Forelimb muscle (tissue), 1 donor: Measurements from ENCODE around the gene CCDC74B. TPM values are rescaled to one million over a fixed set of nuclear protein-coding genes. Genes with fewer than 3 reads are reported as not detected.
"Not testable (repeated sequence)": the region's sequence is repeated elsewhere in the genome, so short reads cannot be mapped to it uniquely, and the experiment has no call there.

Experiments
- DNase-seq: peaks from one replicate; pipeline ENCODE4 v3.0.0-alpha.2; 2013; ENCODE audit warnings: low read depth
- polyA plus RNA-seq: library from polyadenylated mRNA; unstranded; fragments of 120-200 nt; gene quantifications from one replicate; pipeline ENCODE4 v1.2.1, GENCODE V29; 2013; ENCODE audit not compliant: insufficient read length

CCDC74B gene
- 1.1 TPM for polyA plus RNA-seq

DNA sequence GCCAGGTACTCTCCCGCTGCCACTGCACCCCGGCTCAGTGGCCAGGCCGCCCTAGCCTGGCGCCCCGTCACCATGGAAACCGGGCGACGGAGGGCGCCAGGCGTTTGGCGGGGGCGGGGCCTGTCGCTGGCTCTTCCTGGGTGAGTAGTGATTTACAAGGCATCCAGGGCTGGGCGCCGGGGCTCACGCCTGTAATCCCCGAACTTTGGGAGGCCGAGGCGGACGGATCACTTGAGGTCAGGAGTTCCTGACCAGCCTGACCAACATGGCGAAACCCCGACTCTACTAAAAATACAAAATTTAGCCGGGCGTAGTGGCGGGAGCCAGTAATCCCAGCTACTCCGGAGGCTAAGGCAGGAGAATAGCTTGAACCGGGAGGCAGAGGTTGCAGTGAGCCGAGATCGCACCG is at the start of gene CCDC74B:
TSS of gene CCDC74B (minus strand) at position 107 of the 409 bp plus-strand sequence. CDS start 116 bp downstream, outside the sequence.
- DNase-seq: not testable (repeated sequence)

DNA sequence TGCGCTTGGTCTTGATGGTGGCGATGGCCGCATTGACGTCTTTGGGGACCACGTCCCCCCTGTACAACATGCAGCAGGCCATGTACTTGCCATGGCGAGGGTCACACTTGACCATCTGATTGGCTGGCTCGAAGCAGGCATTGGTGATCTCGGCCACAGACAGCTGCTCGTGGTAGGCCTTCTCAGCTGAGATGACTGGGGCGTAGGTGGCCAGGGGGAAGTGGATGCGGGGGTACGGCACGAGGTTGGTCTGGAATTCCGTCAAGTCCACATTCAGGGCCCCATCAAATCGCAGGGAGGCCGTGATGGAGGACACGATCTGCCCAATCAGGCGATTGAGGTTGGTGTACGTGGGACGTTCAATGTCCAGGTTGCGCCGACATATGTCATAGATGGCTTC is 48.9 kb upstream of the CCDC74B start:
- not testable (repeated sequence) for DNase-seq

DNA sequence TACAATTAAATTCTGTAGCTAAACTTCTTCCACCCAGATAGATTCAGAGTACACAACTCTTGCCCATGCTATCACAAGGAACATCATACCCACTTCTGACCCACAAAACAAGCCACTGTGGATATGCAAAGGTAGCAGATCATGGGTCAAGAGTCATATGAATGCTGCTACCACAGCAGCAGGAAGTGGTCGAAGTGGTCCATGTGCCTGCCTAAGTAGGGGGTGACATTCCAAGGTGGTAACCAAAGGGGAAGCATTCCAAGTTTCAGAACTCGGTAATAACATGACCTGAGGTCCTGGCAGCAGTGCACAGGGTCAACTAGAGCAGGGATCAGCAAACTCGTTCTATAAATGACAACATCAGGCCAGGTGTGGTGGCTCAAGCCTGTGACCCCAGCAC is 47.5 kb upstream of the CCDC74B start:
- DNase-seq: not testable (repeated sequence)

DNA sequence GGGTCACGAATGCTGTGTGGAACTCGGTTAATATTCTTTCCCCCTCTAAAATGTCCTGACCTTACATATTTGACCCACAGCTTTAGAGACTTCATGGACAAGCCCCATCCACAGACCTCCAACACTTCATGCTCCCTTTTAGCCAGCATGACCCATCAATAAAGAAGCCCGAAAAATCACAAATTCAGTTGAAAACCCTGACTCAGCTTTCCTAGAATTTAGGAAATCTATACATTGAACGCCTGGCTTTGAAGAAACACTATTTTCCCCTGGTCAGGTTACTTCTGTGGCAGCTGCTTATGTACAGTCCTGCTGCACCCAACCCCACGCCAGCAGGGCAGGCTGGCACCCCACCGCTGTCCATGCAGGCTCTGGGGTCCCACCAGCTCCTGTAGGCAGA is 46.4 kb upstream of the CCDC74B start:
- DNase-seq: not testable (repeated sequence)

DNA sequence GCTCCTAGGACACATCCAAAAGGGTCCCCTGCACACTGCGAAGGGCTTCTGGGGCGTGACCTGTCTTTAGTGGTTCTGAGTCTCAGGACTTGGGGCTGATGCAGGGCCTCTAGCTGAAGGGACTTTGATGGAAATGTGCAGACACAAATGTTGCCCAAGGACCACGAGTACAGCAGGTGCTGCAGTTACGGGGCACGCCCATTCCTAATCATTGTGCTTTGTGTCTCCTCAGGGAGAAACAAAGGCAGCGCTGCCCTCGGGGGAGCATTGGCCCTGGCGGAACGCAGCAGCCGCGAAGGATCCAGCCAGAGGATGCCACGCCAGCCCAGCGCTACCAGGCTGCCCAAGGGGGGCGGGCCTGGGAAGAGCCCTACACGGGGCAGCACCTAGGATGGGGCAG is 45.3 kb upstream of the CCDC74B start:
- no peak for DNase-seq

DNA sequence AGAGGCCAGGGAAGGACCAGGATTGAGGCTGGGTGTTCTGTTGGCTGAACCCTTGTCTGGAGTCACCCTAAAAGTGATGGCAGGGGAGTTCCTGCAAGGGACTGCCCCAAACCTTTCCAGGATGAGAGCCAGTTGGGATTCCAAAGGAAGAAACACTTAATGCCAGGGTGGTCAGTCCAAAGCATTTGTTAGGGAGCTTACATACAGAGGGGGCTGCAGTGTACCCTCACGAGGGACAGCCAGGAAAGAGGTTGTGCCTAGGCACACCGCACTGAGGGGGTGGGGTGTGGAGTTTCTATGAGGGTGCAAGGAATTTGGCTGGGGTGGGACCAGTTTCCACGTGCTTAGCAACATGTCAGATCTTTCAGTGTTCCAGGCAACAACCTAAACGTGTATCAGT is 44.0 kb upstream of the CCDC74B start:
- DNase-seq: not testable (repeated sequence)

DNA sequence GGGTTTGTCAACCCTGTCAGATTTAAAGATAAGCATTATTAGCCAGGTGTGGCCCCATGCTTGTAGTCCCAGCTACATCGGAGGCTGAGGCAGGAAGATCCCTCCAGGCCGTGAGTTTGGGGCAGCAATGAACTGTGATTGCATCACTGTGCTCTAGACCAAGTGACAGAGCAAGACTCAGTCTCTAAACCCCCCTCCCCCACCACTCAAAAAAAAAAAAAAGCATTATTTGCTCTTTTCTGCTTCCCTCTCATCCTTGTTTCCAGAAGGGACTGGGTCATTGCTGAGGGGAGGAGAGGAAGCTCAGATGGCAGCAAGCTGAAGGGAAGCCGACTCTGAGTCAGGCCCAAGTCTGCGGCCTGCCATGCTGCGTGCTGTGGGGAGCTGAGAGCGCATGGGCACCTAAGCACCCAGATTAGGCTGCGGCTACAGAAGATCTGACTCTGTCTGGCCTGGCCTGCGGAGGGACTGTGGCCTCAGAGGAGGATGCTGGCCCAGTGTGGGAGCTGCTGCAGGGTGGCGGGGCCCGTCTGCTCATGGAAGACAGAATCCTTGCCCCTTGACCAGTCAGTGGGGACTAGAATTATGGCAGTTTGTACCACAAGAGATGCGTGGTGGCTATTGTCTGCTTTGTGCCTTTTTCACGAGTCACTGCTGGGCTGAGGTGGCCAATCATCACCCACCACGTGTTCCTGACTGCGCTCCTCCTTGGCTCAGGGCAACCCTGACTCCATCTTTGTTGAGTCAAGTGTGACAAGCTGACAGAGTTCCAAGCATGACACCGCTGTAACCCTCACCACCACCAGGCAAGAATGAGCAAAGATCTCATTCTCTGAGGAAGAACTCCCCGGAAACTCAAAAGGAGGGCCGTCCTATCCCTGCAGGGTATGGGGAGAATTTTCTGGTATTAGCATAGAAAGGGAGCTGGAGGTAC is 43.2 kb upstream of the CCDC74B start:
- not testable (repeated sequence) for DNase-seq

DNA sequence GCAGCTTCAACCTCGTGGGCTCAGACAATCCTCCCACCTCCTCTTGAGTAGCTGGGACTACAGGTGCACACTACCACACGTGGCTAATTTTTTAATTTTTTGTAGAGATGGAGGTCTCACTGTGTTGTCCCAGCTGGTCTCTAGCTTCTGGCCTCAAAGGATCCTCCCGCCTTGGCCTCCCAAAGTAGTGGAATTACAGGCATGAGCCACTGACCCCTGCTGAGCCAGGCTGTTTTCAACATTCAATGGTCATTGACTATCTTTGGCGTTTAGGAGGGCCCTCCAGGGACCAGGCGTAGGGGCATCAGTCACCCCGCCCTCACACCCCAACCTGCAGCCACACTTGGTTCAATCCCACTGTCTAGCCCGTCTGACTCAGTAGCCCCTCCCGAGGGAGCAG is 42.4 kb upstream of the CCDC74B start:
- no peak for DNase-seq

DNA sequence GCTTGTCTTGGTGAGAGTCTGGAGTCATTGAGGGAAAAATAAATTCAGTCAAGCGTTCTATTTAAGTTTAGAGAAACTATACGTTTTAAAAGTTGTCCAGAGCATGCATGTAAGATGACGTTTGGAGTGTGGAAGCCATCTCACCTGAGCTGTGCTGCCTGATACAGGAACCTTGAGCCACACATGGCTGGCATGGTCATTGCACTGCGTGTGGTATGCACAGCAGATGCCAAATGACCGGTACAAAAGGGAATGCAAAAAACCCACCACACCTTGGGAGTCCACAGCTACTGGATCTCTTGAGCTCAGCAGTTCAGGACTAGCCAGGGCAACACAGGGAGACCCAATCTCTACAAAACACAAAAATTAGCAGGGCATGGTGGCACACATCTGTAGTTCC is 41.5 kb upstream of the CCDC74B start:
- DNase-seq: no peak

DNA sequence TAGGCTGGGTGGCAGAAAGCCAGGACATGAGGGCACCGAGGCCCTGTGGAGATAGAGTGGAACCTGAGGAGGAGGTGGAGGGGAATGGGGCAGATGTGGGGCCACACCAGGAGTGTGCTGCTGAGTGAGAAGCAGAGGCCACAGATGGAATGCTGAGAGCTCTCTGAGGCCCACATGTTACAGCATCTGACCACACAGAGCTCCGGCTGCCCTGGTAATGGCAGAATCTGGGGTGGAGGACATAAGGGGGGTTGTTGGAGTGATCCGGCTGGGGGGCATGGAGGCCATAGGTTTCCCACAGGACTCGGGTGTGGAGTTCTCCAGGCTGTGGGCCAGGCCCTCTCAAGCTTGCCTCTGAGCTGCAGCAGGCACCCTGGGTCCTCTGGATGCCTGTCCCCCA is 41.0 kb upstream of the CCDC74B start:
- no peak for DNase-seq

DNA sequence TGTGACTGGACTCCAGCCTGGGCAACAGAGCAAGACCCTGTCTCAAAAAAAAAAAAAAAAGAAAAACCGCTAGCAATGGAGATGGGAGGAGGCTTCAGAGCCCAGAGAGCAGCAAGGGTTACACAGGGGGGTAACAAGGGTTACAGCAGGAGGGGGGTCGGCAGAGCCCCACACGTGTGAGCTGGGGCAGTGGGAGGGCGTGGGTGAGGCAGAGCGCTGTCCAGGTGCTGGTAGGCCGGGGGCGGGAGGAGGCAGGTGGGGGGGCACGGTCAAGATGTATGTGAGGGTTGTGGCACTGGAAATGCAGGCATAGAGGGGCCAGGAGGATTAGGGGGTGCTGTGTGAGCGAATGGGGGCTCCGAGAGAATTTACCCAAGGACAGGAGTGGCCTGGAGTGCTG is 40.5 kb upstream of the CCDC74B start:
- no peak for DNase-seq

DNA sequence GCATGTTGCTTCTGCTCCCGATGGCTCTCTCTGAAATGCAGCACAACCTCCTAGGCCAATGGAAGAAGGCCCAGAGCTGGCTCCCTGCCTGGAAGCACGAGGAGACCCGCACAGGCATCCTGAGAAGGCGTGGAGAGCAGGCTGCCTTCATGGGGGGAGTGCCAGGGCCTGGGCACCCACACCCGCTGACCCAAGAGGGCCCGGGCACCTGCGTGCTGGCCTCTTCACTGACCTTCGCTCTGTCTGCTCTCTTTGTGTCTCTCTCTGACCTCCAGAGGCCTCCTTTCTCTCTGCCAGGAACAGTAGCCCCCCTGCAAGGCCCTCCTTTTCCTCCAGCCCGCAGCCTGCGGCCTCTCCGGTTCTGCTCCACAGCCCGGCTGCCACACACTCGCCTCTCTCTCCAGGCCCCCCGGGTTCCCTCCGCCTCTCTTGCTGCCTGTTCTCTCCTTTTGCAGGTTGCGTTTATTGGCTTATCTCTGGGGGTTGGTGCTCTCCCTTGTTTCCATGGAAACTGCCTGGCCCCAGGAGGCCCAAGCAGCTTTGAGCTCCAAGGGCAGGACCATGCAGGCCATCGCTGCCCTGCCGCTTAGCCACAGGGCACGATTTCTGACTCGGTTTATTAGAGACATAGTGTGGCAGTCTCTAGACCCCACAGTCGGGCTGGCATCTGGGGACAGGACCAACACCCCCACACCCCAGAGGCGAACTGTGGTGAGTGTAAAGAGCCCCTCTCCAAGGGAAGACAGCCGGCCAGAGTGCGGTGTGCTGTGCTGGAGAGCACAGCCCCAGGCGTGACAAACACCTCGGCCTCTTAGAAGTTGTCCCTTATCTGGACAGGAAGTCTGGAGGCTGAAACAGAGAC is 38.8 kb upstream of the CCDC74B start:
- no peak for DNase-seq

DNA sequence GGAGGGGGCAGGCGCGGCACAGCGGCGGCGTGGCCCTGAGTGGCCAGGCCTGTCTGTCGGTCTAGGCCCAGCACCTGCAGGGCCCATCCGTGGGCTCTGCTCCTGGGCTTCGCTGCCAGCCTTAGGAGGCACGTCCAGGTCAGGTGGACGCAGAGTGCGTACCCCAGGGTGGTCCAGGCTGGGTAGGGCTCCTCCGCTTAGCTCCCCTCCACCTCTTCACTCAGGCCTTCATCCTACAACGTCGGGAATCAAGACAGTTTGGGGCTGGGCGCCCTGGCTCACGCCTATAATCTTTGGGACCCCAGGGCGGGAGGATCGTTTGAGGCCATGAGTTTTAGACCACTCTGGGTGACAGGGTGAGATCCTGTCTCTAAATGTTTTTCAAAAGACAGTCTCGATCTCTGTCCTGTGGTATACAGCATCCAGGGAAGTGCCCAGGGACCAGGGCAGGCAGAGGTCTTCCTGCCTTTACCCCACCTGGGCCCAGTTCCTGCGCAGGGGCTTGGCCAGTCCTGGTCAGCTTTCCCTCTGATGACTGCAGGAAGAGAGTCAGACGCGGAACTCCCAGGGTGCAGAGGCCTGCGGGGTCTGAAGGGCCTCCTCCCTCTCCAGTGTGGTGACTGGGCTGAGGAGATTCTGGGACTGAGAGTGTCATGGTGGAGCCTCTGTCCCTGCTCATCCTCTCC is 38.1 kb upstream of the CCDC74B start:
- DNase-seq: not testable (repeated sequence)

DNA sequence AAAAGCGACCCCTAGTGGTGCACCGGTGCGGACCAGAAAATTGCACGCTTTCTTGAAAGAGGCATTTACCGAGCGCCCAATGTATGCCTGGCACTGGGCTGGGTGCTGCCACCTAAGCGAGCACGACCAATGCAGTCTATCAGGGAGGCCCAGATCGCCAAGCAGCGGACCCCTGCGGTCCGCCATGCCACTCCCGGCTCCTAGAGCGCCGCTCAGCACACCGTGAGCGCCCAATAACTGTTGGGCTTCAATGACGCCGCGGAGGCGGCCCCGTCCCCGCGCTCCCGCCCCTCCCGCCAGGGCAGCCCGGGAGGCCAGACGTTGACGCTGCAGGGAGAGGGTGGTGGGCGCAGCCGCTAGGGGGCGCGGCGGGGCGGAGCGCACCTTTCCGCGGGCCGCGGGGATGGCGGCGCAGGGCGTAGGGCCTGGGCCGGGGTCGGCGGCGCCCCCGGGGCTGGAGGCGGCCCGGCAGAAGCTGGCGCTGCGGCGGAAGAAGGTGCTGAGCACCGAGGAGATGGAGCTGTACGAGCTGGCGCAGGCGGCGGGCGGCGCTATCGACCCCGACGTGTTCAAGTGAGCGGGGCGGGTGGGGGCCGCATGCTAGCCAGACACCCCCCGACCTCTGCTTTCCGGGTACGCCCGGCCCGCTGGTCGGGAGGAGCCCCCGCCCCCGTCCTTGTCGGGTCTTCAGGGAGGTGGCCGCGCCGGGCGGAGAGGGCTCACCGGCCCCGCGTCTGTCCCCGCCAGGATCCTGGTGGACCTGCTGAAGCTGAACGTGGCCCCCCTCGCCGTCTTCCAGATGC is 37.2 kb upstream of the CCDC74B start, which contains the start of gene MZT2B:
TSS of gene MZT2B (plus strand) at position 383 of the 803 bp plus-strand sequence. CDS start at position 404, 21 bp downstream.
- DNase-seq: peak; percentile 51

DNA sequence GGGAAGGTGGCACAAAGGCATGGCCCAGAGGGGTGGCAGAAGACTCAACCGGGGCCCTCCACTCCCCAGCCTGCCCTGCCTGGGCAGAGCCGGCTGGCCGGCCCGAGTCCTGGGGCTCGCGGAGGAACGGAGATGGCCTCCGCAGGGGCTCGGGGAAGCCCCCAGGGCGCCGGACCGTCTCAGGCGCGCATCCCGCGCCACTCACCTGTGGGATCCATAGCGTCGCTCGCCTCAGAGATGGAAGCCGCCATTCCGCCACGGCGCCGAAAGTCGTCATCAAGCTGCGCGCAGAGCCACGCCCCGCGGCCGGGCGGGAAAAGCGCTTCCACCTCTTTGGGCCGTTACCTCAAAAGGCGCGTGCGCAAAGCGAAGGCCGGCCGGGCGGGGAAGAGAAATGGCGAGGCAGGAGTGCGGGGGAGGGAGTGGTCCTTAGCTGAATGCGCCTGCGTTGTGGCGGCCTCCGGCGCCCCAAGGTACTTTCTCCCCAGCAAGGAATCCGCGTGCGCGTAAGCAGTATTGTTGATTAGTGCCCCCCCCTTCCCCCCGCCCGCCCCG is 36.5 kb upstream of the CCDC74B start, which contains the start of gene SMPD4:
TSS of gene SMPD4 (minus strand) at position 278 of the 555 bp plus-strand sequence. CDS start 5,010 bp downstream, outside the sequence.
- peak; percentile 90 for DNase-seq

DNA sequence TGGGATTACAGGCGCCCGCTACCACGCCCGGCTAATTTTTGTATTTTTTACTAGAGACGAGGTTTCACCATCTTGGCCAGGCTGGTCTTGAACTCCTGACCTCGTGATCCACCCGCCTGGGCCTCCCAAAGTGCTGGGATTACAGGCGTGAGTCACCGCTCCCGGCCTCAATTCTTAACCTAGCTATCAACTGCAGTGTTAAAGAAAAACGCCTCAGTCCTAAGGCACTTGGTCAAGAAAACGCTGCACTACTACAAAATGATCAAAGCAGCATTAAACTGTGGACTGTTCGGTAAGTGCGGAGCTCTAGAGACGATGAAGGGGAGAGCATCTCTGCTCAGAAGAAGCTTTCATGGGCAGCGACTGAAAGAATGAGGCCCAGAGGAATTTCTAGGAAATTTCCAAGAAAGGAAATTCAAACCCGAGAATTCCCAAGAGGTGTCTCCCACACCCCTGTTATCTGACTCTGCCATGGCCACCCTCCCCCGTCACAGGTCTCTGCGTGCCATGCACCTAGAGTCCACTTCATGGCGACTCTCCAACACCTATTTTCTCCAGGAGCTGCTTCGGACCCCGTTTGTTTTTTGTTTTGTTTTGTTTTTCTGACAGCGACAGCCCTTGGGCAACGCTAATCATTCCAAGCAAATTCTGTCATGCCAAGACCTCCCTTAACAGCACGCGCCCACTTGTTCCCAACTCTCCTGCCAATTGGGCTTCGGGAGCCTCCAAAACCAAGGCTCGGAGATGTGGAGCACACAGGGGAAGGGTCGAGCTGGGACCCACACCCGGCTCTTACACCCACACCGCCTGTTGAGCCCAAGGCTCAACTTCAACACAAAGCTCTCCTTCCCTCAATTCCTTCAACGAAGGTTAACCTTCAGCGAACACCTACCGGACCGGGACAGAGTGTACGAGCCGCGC is 35.8 kb upstream of the CCDC74B start:
- not testable (repeated sequence) for DNase-seq

DNA sequence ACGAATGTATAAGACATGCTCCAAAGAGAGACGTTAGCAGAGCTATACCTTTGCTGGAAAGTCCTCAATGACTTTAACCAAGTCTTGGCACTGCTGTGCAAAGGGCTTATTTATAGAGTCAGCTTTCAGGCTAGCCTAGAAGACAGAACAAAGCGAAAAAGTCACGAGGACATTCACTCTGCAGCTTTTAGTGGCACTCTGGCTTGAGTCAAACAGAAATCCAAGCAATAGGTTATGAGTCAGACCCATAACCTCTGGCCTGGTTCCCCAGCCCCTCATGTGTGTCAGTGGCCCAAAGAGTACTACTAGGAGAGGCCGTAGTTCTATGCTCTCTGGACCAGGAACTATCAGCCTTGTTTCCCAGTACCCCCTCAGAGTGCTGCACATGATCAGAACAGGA is 30.0 kb upstream of the CCDC74B start:
- DNase-seq: not testable (repeated sequence)

DNA sequence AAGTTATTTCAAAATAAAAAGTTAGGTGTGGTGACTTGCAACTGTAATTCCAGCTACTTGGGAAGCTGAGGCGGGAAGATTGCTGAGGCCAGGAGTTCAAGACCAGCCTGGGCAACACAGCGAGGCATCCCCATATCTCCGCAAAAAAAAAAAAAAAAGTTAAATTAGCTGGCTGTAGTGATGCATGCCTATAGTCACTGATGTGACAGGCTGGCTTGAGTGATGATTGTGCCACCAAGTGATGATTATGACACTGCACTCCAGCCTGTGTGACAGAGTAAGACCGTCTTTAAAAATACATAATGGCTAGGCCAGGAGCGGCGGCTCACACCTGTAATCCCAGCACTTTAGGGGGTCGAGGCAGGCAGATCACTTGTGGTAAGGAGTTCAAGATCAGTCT is 25.0 kb upstream of the CCDC74B start:
- DNase-seq: no peak

DNA sequence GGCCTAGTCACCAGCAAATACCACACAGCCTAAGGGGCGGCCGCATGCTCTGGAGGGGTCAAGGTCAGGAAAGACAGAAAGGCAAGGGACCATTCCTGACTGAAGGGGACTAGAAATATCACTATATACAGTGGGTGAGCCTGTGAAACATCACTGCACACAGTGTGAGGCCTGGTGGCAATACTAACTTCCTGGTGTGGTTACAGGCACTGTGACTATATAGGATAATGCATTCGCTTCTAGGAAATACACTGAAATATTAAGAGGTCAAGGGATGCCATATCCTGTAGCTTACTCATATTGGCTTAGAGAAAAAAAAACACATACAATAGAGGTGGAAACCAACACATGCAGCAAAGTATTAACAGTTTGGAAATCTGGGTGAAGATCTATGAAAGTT is 24.3 kb upstream of the CCDC74B start:
- not testable (repeated sequence) for DNase-seq
